Measurements from ENCODE around the gene SYNPO2L. TPM values are rescaled to one million over a fixed set of nuclear protein-coding genes. Genes with fewer than 3 reads are reported as not detected.
"Not testable (repeated sequence)": the region's sequence is repeated elsewhere in the genome, so short reads cannot be mapped to it uniquely, and the experiment has no call there.

Gene SYNPO2L
- total RNA-seq, 1 experiment from 2014 or later = not detected

DNA sequence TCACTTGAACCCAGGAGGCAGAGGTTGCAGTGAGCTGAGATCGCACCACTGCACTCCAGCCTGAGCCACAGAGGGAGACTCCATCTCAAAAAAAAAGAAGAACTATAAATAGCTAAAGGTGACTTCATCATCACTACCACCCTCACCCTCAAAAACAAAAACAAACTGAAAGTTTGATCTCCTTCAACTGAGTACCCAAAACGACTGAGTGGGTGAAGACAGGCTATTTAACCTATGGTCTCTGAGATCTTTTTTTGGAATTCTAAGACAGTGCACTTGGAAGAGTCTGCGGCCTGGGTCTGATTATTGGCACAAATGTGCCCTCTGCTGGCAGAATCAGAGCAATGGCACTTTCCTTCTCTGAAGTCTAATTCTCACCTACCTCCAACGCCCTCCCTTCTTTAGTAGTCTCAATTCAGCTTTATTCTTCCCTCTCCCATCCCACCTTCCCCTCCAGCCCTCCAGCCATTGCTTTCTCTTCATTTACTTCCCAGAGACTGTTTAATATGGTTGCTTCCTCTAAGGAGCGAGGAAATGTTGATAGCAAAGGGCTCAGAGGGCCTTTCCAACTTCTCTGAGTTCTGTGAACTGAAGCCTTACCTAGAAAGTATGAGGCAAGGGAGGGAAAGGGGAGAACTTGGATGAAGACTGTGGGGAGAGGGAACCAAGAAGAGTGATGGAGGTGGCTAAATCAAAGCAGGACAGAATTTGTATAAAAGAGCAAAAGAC, 11.7 kb downstream of the SYNPO2L start:
- DNase-seq = peak; percentile 87
- no peak overlapping the region for H3K4me3 ChIP-seq (ENCODE audit: insufficient read depth, low read depth, low read length)

DNA sequence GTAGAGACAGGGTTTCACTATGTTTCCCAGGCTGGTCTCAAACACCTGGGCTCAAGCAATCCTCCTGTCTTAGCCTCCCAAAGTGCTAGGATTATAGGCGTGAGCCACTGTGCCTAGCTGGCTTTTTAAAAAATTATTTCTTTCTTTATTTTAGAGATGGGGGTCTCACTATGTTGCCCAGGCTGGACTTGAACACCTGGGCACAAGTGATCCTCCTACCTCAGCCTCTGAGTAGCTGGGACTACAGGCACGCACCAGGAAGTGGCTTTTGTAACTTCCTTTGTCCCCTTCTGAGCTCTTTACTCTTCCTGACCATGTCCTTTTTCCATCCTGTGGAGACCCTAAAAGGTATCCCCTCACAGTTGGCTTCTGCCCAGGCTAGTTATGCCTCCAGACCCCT, 12.5 kb downstream of the SYNPO2L start:
- DNase-seq = peak; percentile 15
- no peak overlapping the region for H3K4me3 ChIP-seq (ENCODE audit: insufficient read depth, low read depth, low read length)
- no peaks in the 10 kb centered on the region for H3K36me3 ChIP-seq (replicated peaks; ENCODE audit: control insufficient read depth, insufficient read depth, low read length)
- H3K27me3 ChIP-seq (ENCODE audit: control insufficient read depth, insufficient read depth, low read length) = no peaks in the 10 kb centered on the region; the same call in 1 of the 2 replicates

More for the DNA sequence above, 11.7 kb downstream of the SYNPO2L start:
- no peaks in the 10 kb centered on the region; the same call in 1 of the 2 replicates for H3K27me3 ChIP-seq (ENCODE audit: control insufficient read depth, insufficient read depth, low read length)
- H3K36me3 ChIP-seq (replicated peaks; ENCODE audit: control insufficient read depth, insufficient read depth, low read length) = no peaks in the 10 kb centered on the region

DNA sequence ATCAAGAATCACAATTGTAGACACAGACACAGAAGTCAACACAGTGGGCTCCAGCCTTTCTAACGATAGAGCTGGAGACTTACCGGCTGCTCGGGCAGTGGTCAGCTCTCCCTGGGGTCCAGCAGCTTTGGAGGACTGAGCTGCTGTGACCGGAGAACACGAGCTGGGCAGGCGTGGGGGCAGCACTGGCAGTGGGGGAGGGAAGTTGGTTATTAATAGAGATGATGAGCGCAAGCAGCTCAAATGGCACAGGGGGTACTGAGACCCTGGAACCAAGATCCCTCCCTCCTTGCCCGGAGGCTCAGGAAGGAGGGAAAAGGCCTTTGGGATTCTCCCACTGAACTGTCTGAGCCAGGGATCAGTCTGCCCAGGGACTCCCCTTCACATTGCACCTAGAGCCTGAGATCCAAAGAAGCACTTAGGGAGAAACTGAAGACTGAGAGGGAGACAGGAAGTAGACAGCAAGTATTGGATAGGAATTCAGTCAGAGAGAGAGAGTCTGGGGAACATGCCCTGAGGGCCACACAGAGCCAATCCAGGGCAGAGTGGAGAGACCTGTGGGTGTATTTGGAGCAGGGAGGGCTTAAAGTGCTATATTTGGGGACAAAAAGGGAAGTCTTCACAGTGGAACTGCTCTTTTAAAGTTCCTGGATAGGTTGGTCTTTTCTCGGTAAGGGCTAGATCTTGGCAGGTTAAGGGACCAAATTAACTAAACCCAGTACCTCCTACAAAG, 14.3 kb downstream of the SYNPO2L start, which contains the start of gene MYOZ1:
Gene MYOZ1, minus strand, starts transcription at position 147 of the 733 bp plus-strand sequence. CDS start 1,457 bp downstream, outside the sequence.
- H3K36me3 ChIP-seq (replicated peaks; ENCODE audit: control insufficient read depth, insufficient read depth, low read length) = no peaks in the 10 kb centered on the region
- no peaks in the 10 kb centered on the region for H3K27me3 ChIP-seq (ENCODE audit: control insufficient read depth, insufficient read depth, low read length)
- peak; percentile 34 for DNase-seq
- H3K4me3 ChIP-seq (ENCODE audit: insufficient read depth, low read depth, low read length) = no peak within 1 kb of the TSS

DNA sequence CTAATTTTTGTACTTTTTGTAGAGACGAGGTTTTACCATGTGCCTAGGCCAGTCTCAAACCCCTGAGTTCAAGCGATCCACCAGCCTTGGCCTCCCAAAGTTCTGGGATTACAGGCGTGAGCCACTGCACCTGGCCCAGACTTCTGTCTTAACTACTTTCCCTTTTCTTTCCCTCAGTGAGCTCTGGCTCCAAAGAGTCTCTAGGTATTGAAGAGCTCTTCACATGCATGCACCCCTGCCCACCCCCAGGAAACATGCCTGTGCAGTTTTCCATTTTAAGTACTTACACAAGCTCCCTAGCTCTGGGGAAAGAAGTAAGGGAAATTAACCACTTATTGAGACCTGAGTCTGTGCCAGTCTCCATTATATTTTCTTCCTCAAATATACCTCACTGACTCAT, 16.5 kb downstream of the SYNPO2L start:
- DNase-seq = no peak
- Histone ChIP-seq H3K27me3 (ENCODE audit: control insufficient read depth, insufficient read depth, low read length) (no peaks in the 10 kb centered on the region), H3K4me3 (ENCODE audit: insufficient read depth, low read depth, low read length) (no peak overlapping the region), H3K36me3 (replicated peaks; ENCODE audit: control insufficient read depth, insufficient read depth, low read length) (no peaks in the 10 kb centered on the region)

DNA sequence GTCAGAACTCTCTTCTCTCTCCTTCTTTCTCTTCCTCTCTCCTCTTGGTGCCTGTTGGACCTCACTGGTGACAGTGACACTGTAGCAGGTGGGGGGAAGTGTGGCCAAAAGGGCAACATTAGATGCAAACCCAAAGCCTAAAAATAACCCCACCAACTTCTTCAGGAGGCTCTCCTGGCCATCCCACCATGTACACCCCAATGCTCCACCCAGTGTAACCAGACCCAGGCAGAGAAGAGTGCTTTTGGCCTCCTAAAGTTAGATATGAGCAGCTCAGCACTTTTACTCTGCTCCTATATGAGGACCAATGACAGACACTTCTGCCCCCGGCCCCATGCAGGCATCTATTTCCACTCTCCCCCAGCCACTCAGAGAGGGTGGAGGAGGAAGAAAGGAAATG, 20.0 kb downstream of the SYNPO2L start:
- peak; percentile 13 for DNase-seq
- no peak overlapping the region for H3K4me3 ChIP-seq (ENCODE audit: insufficient read depth, low read depth, low read length)
- H3K27me3 ChIP-seq (ENCODE audit: control insufficient read depth, insufficient read depth, low read length) = no peaks in the 10 kb centered on the region
- no peaks in the 10 kb centered on the region for H3K36me3 ChIP-seq (replicated peaks; ENCODE audit: control insufficient read depth, insufficient read depth, low read length)

DNA sequence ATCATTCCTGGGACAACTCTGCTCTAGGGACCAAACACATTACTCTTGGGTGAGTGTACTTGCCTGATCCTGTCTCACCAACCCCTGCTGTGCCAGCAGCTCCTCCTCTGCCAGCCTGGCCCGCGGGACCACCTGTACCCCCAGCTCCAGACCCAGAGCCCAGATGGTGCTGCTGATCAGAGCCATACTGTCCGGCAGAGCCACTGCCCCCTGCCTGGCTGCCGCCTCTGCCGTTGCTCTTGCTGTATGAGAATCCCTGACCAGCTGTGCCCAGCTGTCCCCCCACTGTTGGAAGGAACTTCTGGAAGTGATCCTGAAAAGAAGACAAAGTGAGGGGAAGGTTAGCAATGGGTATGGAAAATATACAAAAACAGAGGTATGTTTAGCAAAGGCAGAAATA, 21.4 kb downstream of the SYNPO2L start:
- Histone ChIP-seq H3K4me3 (ENCODE audit: insufficient read depth, low read depth, low read length) (no peak overlapping the region), H3K36me3 (replicated peaks; ENCODE audit: control insufficient read depth, insufficient read depth, low read length) (no peaks in the 10 kb centered on the region), H3K27me3 (ENCODE audit: control insufficient read depth, insufficient read depth, low read length) (no peaks in the 10 kb centered on the region)
- DNase-seq = peak; percentile 29

DNA sequence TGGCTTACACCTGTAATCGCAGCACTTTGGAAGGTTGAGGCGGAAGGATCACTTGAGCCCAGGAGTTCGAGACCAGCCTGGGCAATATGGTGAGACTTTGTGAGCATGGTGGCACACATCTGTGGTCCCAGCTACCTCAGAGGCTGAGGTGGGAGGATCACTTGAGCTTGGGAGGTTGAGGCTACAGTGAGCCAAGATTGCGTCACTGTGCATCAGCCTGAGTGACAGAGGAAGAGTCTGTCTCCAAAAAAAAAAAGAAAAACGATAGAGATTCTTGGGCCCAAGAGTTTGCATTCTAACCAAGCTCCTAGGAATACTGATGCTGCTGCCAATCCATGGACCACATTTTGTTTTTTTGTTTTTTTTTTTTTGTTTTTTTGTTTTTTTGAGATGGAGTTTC, 26.7 kb downstream of the SYNPO2L start:
- Histone ChIP-seq H3K27me3 (ENCODE audit: control insufficient read depth, insufficient read depth, low read length) (no peaks in the 10 kb centered on the region), H3K36me3 (replicated peaks; ENCODE audit: control insufficient read depth, insufficient read depth, low read length) (no peaks in the 10 kb centered on the region), H3K4me3 (ENCODE audit: insufficient read depth, low read depth, low read length) (no peak overlapping the region)
- DNase-seq = no peak

DNA sequence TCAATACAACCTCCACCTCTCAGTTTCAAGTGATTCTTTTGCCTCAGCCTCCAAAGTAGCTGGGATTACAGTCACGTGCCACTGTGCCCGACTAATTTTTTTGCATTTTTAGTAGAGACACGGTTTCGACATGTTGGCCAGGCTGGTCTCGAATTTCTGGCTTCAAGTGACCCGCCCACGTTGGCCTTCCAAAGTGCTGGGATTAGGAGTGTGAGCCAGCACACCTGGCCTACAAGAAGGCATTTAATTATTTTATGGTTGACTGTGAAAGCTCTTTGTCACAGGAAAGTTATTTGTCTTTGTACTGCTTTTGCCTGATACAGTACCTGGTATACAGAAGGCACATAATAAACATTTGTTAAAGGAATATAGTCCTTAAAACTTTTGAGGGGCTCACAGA, 27.4 kb downstream of the SYNPO2L start:
- Histone ChIP-seq H3K36me3 (replicated peaks; ENCODE audit: control insufficient read depth, insufficient read depth, low read length) (no peaks in the 10 kb centered on the region), H3K4me3 (ENCODE audit: insufficient read depth, low read depth, low read length) (no peak overlapping the region), H3K27me3 (ENCODE audit: control insufficient read depth, insufficient read depth, low read length) (no peaks in the 10 kb centered on the region)
- DNase-seq = no peak

DNA sequence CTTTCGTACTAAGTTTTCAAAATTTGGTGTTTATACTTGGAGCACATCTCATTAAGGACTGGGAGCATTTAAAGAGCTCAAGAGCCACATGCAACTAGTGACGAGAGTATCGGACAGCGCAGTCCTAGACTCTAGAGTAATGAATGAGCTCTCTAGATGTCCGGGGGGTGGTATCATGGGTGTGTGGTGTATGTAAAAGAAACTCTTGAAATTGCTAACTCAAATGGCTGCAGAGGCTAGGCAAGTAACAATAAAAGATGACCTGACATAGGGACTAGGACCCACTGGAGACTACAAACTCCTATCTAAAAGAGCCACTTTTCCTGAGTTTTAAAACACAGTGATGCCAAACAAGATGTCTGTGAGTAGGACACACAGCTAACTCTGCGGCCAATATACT, 28.5 kb downstream of the SYNPO2L start:
- no peak for DNase-seq
- no peaks in the 10 kb centered on the region for H3K27me3 ChIP-seq (ENCODE audit: control insufficient read depth, insufficient read depth, low read length)
- H3K36me3 ChIP-seq (replicated peaks; ENCODE audit: control insufficient read depth, insufficient read depth, low read length) = no peaks in the 10 kb centered on the region
- no peak overlapping the region for H3K4me3 ChIP-seq (ENCODE audit: insufficient read depth, low read depth, low read length)

DNA sequence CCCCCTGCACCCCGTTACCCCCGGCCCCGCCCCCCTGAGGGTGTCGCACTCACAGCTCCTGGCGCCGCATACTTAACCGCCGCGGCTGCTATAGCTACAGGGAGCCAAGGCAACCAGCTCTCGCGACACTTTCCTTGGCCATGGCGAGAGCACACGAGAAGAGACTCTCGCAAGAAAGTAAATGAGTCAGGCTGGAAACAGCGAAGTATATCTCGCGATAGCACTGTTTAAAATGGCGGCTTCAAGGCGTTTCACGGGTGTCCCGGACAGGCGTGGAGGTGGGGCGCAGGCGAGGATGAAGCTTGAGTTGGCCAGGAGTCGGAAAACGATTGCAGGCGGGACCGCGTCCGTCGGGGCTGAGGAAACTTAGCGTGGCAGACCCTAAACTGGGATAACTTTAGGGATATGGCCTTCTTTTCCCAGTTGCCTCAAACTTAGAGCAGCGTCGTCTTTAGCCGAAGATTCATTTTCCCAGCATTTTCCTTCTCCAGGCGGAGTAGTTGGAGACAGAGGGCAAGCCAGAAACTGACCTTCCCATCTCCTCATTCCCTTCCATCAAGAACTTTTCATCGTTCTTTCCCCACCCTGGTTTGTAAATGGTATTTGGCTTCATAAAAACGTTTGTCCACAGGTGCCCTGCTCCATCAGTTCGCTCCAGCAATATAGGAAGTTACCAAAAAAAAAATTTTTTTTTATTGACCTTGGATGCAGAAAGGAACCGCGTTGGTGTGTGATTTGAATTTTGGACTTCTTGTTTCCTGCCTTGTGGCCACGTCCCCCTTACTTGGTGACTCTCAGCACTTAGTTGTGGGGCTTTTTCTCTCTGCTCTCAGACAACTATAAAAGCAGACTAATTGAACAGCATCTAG, 29.7 kb downstream of the SYNPO2L start:
- DNase-seq = peak; percentile 96
- Histone ChIP-seq H3K36me3 (replicated peaks; ENCODE audit: control insufficient read depth, insufficient read depth, low read length) (no peaks in the 10 kb centered on the region), H3K4me3 (ENCODE audit: insufficient read depth, low read depth, low read length) (peak overlapping the region; percentile 47), H3K27me3 (ENCODE audit: control insufficient read depth, insufficient read depth, low read length) (no peaks in the 10 kb centered on the region)

DNA sequence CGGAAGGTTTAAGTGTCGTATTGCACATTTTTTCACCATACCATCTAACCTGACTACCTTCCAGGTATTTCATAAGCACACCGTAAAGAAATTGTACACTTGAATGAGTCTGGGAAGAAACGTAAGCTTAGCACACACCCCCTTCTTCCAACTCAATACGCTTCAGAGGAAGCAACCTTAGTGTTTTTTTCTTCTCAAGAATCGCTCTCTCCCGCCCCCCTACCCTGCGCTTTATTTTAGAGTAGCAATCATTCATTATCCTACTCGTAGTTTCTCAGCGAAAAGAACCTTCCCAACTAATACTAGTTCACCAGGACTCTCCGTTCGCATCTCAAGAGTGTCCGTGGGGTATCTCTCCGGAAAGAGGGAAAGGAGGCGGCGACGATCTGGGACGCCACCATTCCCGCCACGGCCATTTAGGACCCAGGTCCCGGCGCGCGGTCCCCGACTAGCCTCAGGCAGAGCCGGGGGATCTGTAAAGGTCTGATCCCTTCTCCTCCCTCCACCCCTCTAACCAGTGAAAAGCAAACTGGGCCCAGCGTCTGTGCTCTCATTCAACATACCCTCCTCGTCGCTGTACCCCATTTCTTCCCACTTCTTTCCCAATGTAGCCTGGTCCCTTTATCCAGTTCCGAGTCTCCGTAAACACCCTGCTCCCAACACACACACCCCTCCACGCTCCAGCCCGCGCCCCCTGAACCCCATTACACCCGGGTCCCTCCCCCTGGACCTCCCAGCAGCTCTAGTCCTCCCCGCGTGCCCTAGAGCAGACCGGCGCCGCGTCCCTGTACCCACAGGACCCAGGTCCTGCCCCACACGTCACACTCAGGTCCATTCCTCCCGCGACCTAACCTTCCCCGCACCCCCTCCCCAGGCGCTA, 30.6 kb downstream of the SYNPO2L start:
- Histone ChIP-seq H3K4me3 (ENCODE audit: insufficient read depth, low read depth, low read length) (peak overlapping the region; percentile 47), H3K36me3 (replicated peaks; ENCODE audit: control insufficient read depth, insufficient read depth, low read length) (no peaks in the 10 kb centered on the region), H3K27me3 (ENCODE audit: control insufficient read depth, insufficient read depth, low read length) (no peaks in the 10 kb centered on the region)
- peak; percentile 88 for DNase-seq

DNA sequence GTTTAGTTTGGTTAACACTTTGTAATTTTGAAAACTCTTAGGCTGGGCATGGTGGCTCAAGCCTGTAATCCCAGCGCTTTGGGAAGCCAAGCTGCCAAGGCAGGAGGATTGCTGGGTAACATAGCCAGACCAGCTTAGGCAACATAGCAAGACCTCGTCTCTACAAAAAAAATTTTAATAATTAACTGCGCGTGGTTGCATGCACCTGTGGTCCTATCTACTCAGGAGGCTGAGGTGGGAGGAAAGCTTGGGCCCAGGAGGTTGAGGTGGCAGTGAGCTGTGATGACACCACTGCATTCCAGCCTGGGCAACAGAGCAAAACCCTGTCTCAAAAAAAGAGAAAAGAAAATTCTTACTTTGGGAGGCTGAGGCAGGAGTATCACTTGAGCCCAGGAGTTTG, 32.8 kb downstream of the SYNPO2L start:
- DNase-seq = no peak
- H3K36me3 ChIP-seq (replicated peaks; ENCODE audit: control insufficient read depth, insufficient read depth, low read length) = no peaks in the 10 kb centered on the region
- no peak overlapping the region for H3K4me3 ChIP-seq (ENCODE audit: insufficient read depth, low read depth, low read length)
- no peaks in the 10 kb centered on the region for H3K27me3 ChIP-seq (ENCODE audit: control insufficient read depth, insufficient read depth, low read length)

DNA sequence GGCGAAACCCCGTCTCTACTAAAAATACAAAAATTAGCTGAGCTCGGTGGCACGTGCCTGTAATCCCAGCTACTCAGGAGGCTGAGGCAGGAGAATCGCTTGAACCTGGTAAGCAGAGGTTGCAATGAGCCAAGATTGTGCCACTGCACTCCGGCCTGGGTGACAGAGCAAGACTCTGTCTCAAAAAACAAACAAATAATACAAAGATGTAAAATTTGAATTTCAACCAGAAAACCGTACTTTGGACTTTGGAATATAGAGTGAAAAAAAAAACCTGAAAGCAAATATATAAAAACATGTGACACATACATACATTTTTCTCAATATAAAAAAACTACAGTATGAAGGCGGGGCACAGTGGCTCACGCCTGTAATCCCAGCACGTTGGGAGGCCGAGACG, 34.9 kb downstream of the SYNPO2L start:
- not testable (repeated sequence) for DNase-seq; H3K4me3 ChIP-seq (ENCODE audit: insufficient read depth, low read depth, low read length); H3K27me3 ChIP-seq (ENCODE audit: control insufficient read depth, insufficient read depth, low read length); H3K36me3 ChIP-seq (replicated peaks; ENCODE audit: control insufficient read depth, insufficient read depth, low read length)

DNA sequence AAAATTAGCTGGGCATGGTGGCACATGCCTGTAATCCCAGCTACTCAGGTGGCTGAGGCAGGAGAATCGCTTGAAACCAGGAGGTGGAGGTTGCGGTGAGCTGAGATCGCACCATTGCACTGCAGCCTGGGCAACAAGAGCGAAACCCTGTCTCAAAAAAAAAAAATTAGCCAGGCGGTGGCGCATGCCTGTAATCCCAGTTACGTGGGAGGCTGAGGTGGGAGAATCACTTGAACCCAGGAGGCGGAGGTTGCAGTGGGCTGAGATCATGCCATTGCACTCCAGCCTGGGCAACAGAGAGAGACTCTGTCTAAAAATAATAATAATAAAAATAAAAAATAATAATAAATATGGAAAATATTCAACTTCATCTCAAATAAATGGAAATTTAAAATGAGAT, 38.7 kb downstream of the SYNPO2L start:
- H3K27me3 ChIP-seq (ENCODE audit: control insufficient read depth, insufficient read depth, low read length); H3K36me3 ChIP-seq (replicated peaks; ENCODE audit: control insufficient read depth, insufficient read depth, low read length); DNase-seq; H3K4me3 ChIP-seq (ENCODE audit: insufficient read depth, low read depth, low read length): not testable (repeated sequence)
